Type B pancreatic cell (in vitro differentiated cells): ENCODE results near the gene CCDC127. TPM values are rescaled to one million over a fixed set of nuclear protein-coding genes. Genes with fewer than 3 reads are reported as not detected.

Experiments used
- DNase-seq: peaks from one replicate; pipeline ENCODE4 v3.0.0; 2021; ENCODE audit warnings: mixed read lengths; ENCODE audit not compliant: unreplicated experiment; ENCODE audit errors: extremely low spot score
- H3K27ac Mint-ChIP-seq: 2 replicates; pipeline ENCODE4 v1.8.0; 2021; ENCODE audit warnings: mild to moderate bottlenecking, mixed read lengths
- H3K27me3 Mint-ChIP-seq: 2 replicates; pipeline ENCODE4 v1.8.0; 2021; ENCODE audit warnings: mixed read lengths
- H3K36me3 Mint-ChIP-seq: 2 replicates; pipeline ENCODE4 v1.8.0; 2021; ENCODE audit warnings: mixed read lengths
- H3K4me1 Mint-ChIP-seq: one replicate; pipeline ENCODE4 v1.8.0; 2021; ENCODE audit warnings: mixed read lengths; ENCODE audit not compliant: unreplicated experiment
- H3K4me3 Mint-ChIP-seq: 2 replicates; pipeline ENCODE4 v1.8.0; 2021; ENCODE audit warnings: mild to moderate bottlenecking, mixed read lengths
- H3K9me3 Mint-ChIP-seq: 2 replicates; pipeline ENCODE4 v1.8.0; 2021; ENCODE audit warnings: mixed read lengths
- total RNA-seq: library from RNA; stranded (reverse); gene quantifications from 2 replicates; pipeline ENCODE4 v1.2.1, GENCODE V29; 2021; ENCODE audit warnings: low replicate concordance
- TF ChIP-seq, protein P1 (sequence below): fragments of 200-600 bp; sonication (generic); conservative IDR thresholded peaks from 2 replicates; pipeline ENCODE4 v1.5.0; 2021; ENCODE audit warnings: antibody characterized with exemption, mild to moderate bottlenecking

Gene CCDC127
- total RNA-seq, 1 donor from 2014 or later: 10.8 TPM

DNA sequence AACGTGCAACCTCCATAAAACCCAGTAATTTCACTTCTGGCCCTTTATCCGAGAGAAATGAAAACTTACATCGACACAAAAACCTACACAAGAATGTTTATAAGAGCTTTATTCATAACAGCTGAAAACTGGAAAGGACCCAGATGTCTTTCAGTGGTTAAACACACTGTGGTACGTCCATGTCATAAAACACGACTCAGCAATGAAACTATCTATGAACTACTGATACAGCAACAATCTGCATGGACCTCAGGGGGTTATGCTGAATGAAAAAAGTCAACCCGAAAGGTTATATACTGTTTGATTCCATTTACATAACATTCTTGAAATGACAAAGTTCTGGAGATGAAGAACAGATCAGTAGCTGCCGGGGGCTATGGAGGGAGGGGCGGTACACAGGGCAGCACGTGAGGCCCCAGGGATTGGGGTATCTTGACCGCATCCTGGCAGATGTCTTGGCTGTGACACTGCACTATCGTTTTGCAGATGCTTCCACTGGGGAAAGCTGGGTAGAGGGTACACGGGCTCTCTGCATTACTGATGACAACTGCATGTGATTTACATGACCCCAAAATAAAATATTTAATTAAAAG is 4.1 kb downstream of the CCDC127 start:
- Mint-ChIP-seq H3K27ac (no peak overlapping the region), H3K27me3 (no peaks in the 10 kb centered on the region), H3K36me3 (peaks cover 12% of the 10 kb centered on the region), H3K4me1 (peaks cover 22% of the 10 kb centered on the region), H3K4me3 (no peak overlapping the region), H3K9me3 (no peaks in the 10 kb centered on the region)
- no peak for DNase-seq
- TF ChIP-seq, protein P1, sequence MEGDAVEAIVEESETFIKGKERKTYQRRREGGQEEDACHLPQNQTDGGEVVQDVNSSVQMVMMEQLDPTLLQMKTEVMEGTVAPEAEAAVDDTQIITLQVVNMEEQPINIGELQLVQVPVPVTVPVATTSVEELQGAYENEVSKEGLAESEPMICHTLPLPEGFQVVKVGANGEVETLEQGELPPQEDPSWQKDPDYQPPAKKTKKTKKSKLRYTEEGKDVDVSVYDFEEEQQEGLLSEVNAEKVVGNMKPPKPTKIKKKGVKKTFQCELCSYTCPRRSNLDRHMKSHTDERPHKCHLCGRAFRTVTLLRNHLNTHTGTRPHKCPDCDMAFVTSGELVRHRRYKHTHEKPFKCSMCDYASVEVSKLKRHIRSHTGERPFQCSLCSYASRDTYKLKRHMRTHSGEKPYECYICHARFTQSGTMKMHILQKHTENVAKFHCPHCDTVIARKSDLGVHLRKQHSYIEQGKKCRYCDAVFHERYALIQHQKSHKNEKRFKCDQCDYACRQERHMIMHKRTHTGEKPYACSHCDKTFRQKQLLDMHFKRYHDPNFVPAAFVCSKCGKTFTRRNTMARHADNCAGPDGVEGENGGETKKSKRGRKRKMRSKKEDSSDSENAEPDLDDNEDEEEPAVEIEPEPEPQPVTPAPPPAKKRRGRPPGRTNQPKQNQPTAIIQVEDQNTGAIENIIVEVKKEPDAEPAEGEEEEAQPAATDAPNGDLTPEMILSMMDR: no peak

DNA sequence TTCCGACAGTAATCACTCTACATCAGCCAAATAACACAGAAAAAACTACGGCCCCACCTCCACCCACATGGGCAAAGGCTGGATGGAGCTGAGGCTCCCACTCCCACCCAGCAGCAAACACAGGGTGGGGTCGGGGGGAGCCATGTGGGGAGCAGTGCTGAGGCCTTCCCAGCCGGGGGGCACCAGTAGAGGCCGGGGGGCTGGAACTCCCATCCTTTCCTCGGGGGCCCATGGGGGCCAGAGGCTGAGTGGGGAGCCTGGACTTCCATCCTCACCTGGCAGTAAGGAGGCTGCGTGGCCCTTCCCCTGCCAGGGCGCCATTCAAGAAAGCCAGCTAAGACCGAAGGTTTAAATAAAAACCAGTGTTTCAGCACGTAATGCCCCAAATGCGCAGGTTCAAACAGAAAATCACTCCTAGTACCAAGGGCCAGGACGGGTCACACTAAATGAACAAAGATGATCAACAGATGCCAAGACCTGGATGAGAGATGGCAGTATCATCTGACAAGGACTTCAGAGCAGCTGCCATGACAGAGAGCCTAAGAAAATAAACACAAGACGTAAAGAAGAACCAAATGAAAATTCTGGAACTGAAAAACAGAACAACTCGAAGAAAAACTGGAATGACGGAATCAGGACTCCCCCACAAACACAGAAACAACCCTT is 9.4 kb downstream of the CCDC127 start:
- no peaks in the 10 kb centered on the region for H3K9me3 Mint-ChIP-seq
- peaks cover 7% of the 10 kb centered on the region for H3K36me3 Mint-ChIP-seq
- peaks cover 12% of the 10 kb centered on the region for H3K4me1 Mint-ChIP-seq
- no peak overlapping the region for H3K4me3 Mint-ChIP-seq
- DNase-seq: no peak
- TF ChIP-seq, protein P1: no peak
- H3K27ac Mint-ChIP-seq: no peak overlapping the region
- H3K27me3 Mint-ChIP-seq: no peaks in the 10 kb centered on the region

DNA sequence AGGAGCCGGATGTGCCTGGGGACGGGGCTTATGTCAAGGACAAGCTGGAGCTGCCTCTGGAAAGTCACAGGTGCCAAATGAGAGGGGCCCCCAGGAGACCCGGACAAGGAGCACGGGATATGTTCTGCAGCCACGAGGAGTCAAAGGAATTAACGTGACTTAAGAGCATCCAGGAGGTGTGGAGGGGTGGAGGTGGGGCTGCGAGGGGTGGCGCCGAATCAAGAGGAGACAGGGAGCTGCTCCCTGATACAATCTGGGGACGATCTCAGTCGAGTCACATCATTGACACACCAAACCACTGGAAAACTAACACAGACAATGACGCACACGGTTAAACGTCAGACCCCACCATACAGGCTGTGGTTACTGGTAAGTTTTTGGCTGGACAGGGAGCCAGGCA is 10.4 kb downstream of the CCDC127 start:
- TF ChIP-seq, protein P1: no peak
- peaks cover 8% of the 10 kb centered on the region for H3K36me3 Mint-ChIP-seq
- H3K27me3 Mint-ChIP-seq: no peaks in the 10 kb centered on the region
- H3K4me3 Mint-ChIP-seq: no peak overlapping the region
- peak overlapping the region; percentile 4 for H3K27ac Mint-ChIP-seq
- H3K4me1 Mint-ChIP-seq: peaks cover 12% of the 10 kb centered on the region
- no peaks in the 10 kb centered on the region for H3K9me3 Mint-ChIP-seq
- no peak for DNase-seq

DNA sequence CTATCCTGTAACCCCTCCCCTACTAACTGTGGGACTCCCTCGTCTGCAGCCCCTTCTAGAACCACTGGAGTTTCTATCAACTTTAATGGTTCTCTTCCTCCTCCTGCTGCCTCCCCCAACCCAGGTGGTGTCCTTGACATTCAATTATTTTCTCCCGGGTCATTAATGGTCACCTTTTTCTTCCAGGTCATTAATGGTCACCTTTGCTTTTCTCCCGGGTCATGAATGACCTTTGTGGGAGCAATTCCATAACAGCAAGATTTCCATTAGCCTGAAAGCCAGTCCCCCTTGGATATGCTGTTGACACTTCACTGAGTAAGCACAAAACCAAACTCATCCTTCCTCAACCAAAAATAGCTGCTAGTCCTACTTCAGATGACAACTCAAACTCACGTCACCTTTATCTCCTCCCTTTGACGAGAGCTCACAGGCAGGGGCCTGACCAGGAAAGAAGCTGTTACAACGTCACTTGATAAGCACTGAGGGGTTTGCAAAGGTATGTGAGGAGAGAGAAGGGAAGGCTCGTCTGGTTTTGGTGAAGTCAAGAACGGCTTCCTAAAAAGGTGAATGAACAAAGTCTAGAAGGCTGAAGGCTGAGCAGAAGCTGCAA is 10.9 kb downstream of the CCDC127 start:
- DNase-seq: no peak
- Mint-ChIP-seq H3K9me3 (no peaks in the 10 kb centered on the region), H3K4me1 (peaks cover 13% of the 10 kb centered on the region), H3K27ac (no peak overlapping the region), H3K27me3 (no peaks in the 10 kb centered on the region), H3K36me3 (peaks cover 10% of the 10 kb centered on the region), H3K4me3 (no peak overlapping the region)
- TF ChIP-seq, protein P1: no peak

DNA sequence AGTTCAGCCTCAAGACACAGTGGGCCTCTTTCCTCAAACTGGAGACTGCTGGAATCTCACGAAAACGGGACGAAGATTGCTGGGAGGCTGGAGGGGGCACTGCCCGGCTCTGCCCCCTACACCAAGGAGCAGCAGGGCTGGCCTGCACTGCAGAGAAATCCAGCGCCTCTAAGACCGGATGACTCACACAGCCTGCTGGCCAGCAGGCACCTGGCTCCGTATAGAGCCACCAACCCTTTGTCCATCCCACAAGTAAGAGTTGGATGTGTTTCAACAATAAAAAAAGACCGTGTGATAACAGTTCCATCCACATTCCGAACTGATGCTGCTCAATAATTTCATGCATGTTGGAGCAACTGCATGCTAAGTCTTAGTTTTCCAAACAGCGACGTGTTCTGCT is 11.5 kb downstream of the CCDC127 start:
- H3K27ac Mint-ChIP-seq: no peak overlapping the region
- DNase-seq: no peak
- H3K4me3 Mint-ChIP-seq: no peak overlapping the region
- H3K27me3 Mint-ChIP-seq: no peaks in the 10 kb centered on the region
- H3K36me3 Mint-ChIP-seq: peaks cover 10% of the 10 kb centered on the region
- peaks cover 19% of the 10 kb centered on the region for H3K4me1 Mint-ChIP-seq
- H3K9me3 Mint-ChIP-seq: no peaks in the 10 kb centered on the region
- TF ChIP-seq, protein P1: no peak
